ENCODE data around the gene CASP9.

DNA sequence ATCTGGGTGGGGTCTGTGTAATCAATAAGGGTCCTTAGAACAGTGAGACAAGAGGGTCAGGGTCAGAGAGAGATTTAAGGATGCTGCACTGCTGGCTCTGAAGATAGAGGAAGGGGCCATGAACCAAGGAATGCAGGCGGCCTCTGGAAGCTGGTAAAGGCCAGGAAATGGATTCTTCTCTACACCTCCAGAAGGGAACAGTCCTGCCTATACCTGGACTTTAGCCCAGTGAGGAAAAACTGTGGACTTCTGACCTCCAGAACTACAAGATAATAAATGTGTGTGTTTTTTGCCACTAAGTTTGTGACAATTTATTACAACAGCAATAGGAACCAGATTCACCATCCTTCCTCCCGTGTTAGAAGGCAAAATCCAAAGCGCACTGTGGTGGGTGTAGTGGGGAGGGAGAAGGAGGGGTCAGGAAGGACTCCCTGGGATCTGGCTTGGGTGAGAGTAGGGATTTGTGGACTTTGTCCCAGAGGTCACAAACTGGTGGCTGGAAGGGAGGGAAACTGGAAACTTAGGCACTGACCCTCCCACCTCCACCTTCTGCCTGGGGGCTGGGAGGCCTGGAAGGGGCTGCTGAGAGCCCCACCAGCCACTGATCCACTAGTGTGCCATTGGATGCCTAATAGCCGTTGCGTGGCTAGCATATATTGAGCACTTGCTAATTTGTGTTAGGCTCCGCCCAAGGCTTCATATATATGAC, 72.8 kb downstream of the CASP9 start:
- TF ChIP-seq, protein P1, sequence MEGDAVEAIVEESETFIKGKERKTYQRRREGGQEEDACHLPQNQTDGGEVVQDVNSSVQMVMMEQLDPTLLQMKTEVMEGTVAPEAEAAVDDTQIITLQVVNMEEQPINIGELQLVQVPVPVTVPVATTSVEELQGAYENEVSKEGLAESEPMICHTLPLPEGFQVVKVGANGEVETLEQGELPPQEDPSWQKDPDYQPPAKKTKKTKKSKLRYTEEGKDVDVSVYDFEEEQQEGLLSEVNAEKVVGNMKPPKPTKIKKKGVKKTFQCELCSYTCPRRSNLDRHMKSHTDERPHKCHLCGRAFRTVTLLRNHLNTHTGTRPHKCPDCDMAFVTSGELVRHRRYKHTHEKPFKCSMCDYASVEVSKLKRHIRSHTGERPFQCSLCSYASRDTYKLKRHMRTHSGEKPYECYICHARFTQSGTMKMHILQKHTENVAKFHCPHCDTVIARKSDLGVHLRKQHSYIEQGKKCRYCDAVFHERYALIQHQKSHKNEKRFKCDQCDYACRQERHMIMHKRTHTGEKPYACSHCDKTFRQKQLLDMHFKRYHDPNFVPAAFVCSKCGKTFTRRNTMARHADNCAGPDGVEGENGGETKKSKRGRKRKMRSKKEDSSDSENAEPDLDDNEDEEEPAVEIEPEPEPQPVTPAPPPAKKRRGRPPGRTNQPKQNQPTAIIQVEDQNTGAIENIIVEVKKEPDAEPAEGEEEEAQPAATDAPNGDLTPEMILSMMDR (IDR thresholded peaks at IDR 0.05) = no peak
- no peak for TF ChIP-seq POLR2A (IDR thresholded peaks at IDR 0.05)
